Fibroblast of skin of back (primary cell): Measurements from ENCODE around the gene ID3.
A peak's percentile ranks its signal among the peaks of the same experiment; 100 is the strongest.
"Not testable (repeated sequence)": the region's sequence is repeated elsewhere in the genome, so short reads cannot be mapped to it uniquely, and the experiment has no call there.

Experiments used
- DNase-seq: peaks from one replicate; pipeline ENCODE4 v3.0.0-alpha.2; 2013

ID3 gene

DNA sequence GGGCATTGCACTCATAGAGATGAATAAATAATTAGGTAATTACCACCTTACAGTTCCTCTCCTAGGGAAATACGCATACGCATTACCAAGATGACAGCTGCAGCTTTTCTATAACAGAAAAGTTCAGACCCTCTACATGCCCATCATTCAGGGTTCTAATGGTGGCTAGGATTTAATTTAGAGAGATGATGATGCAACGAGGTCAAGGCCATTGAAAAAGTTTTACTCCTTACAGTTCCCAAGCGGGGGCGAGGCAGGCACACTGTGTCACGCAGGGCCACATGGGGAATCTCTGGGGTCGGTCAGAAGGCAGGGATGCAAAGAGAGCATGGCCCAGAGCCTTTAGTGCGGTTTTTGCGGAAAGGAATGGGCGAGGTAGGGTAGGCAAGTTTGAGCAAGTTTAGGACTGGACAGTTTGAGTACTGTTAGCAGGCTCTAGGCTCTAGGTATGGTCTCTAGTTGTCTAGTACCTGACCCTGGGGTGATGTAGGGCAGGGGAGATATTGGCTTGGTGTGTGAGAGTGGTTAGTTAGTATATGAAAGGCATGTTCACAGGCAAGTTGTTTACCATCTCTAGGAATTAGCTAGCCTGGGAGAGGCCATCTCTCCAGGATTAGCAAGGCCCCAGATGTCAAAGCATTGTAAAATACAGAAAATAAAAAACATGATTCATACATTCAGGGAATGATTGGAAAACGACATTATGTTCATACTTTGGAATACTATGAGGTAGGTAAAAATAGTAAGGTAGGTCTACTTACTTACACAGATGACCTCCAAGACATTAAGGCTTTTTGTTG lies 29.6 kb upstream of the ID3 start:
- no peak for DNase-seq

DNA sequence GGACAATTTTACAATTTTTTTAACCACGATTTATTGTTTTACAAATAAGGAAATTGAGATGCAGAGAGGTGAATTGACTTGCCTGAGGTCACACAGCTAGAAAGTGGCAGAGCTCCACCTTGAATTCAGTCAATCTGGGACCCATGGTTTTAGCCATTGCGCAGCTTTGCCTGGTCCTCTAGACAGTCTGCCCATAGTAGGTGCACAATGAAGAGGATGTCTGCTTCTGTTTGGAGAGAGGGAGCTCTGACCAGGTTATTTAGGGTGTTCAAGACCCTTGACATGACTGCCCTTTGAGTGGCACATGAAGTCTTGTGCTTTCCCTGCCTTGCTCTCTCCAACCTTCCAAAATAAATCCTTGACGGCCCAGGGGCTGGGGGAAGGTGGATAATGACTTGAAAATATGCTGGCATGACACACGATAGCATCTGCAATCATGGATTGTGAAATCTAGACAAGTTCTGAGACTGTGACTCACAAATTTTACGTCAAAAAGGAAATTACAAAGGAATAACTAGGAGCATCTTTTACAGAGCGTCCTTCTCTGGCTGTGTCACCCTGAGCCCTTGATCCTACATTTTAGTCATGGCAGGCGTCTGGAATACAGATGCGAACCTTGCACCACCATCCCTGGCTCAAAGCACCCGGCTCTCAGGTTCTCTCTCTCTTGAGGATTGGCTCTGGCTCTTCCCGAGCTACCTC lies 26.2 kb upstream of the ID3 start:
- DNase-seq = peak; percentile 98

DNA sequence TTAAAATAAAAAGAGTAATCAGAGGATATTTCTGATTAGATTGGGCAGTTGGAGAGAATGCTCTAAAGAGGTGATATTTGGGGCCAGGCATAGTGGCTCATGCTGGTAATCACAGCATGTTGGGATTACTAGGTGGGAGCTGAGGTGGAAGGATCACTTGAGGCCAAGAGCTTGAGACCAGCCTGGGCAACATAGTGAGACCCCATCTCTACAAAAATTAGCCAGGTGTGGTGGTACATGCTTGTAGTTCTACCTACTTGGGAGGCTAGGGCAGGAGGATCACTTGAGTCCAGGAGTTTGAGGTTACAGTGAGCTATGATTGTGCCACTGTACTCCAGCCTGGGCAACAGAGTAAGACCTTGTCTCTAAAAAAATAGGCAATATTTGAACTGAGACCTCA lies 24.4 kb upstream of the ID3 start:
- DNase-seq = not testable (repeated sequence)

DNA sequence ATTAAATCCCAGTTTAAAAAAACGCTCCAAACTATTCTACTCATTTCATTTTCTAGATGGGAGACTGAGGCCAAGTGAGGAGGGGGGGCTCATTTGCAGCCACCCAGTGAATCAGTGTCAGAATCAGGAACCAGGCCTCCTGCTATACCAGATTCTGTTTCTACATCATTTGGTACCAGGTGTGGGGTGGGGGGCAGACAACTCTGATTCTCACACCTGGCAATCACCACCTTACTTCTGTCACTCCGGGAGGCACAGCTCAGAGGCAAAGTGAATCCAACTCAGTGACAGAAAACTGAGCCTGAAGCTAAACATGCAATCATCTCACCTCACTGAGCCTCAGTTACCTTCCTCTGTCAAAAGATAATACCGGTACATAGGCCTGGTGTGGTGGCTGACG lies 23.5 kb upstream of the ID3 start:
- no peak for DNase-seq

DNA sequence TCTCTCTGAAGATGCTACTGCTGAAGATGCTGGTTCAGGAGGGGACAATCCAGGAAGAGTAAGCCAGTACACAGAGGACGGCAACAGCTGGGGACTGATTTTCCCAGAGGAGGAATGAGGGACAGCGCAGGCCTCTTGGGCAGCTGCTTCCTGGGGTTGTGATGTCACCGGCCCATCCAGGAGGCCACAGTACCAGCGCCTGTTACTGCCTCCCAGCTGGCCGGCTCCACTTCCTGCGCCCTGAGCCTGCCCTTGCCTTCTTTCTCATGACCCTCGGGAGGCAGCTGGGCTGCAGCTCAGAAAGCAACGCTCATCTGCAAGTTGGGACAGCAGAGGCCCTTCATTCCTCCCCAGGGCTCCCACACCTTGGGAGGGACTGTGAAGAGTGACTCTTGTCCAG lies 21.9 kb upstream of the ID3 start:
- peak; percentile 53 for DNase-seq

DNA sequence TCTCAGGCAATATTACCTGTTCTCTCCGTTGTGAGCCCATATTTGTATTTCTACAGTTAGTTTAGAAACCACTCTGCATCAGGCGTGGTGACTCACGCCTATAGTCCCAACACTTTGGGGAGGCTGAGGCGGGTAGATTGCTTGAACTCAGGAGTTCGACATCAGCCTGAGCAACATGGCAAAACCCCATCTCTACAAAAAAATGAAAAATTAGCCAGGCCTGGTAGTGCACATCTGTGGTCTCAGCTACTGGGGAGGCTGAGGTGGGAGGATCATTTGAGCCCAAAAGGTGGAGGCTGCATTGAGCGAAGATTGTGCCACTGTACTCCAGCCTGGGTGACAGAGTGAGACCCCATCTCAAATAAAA lies 19.7 kb upstream of the ID3 start:
- no peak for DNase-seq

DNA sequence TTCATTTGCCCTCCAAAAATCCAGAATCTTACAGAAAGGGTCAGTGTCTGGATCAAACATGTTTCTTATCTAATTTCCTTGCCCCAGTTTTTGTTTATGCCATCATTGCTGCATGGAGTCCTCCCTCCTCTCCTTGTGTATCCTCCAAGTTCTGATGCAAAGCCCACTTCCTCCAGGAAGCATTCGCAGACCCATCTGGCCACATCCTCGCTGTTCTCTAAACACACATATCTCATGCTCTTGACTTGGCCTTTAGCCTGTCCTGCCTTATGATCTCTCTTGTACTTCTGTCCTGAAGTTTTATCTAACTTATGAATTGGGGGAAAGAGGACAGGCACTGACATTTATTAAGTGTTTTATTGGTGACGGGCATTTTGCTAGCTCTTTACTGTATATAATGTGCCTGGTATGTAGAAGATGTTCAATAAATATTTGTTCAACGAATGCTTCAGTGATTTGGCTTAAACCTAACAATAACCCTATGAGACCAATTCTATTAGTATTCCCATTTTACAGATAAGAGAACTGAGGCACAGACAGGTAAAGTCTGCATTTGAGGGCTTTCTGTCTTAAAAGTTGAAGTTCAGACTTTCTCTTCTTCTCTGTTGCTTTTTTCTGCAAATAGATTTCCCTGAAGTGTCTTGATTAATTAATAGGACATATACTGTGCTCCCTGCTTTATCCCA lies 19.2 kb upstream of the ID3 start:
- DNase-seq = no peak

DNA sequence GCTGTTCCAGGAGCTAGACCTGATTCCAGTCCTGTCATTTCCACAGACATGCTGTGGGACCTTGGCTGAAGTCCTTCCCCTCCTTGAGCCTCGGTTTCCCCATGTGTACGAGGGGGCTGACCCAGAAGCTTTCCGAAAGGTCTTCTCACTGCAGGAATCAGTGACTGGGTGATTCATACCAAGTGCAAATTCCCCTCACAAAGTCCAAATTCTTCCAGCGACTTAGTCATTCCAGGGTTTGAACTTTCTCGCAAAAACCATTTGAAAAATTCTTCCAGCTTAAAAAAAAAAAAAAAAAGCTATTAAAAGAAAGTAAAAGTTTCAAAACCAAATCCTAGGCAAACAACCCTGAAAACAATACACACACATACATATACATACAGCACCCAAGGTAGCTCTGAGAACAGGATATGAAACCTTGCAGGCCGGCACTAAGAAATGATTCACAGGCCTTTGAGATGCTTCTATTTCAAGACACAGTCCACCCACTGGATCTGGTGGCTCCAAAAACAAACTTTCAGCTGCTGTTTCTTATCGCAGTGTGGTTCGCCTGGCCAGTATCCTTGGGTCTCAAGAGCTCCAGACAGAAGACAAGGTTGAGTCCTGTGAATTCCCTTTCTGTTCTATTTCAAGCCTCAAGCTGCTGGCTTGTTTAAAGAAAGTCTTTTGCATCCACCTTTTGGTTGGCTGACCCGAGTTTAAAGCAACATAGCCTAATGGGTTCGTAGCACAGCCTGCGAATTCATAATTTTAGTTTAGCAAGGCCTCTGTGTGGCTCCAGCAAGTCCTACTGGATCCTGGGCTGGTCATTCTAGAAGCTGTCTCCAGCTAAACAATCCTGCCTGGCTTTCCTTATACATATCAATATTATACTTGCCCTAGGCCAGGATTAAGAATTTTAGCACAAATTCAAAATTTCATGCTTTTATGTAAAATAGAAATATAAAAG lies 18.0 kb upstream of the ID3 start:
- DNase-seq = peak; percentile 93

DNA sequence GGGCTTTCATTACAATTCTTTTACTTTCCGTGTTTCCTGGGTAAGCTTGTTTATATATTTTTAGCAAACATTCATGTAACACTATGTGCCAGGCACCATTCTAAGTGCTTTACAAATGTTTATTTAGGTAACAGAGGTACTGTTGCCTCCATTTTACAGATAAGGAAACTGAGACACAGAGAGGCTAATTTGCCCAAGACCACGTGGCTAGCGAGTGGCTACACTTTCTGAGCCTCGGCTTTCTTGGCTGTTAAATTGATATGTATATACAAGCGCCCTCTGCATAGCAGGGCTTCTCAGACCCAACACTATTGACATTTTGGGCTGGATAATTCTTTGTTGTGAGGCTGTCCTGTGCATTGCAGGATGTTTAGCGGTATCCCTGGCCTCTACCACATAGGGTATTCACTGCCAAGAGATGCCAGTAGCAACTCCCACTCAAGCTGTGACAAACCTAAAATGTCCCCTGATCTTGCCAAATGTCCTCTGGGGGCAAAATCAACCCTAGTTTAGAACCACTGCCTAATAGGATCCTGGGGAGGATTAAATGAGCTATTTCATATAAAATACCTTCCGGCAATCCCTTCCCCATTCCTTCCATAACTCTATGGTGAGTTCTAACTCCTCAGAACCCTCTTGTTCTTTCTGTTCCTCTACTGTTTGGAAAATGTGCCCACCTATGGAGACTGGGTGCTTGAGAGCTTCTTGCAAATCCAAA lies 17.2 kb upstream of the ID3 start:
- DNase-seq = peak; percentile 74

DNA sequence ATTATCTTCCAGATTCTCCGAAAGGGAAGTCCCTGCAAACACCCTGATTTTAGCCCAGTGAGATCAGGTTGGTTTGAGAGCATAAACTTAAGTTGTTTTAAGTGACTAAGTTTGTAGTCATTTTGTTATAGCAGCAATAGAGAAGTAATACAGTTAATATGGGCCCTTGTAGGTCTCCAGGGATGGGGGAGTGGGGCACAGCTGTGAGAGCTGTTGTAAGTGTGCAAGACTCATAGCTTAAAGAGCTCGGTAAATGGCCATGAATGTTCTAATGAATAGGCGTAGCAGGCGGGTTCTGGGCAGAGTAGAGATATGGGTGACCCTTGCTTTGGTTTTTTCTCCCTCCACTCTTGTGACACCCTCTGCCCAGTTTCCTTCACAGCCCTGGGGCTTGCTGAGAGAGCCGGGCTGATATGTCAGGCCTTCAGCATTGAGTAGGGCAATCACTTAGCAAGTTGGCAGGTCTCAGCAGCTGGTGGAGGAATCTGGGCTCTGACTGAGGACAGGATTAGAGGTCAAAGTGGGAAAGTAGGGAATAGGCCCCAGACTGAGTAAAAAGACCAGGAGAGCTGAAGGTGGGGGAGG lies 16.0 kb upstream of the ID3 start:
- peak; percentile 38 for DNase-seq

DNA sequence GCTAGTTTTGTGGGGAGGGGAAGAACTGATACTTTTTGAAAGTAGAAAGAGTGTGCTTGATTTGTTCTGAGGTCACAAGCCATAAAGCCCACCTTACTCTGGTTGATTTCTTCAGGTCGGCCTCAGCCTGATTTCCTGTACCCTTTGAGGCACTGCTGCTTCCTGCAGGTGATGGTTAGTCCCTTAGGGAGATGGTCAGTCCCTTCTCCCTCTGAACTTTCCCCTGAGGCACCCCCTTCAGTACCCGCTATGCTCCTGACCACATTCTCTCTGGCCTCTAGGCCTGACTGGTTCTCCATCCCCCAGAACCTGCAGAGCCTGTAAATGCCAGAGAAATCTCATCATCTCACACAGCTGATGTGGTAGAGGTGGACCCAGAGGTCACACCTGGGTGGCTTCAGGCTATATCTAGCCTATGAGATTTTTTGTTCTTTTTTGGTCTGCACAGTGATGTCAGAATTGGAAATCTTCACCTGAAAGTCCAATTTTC lies 15.0 kb upstream of the ID3 start:
- DNase-seq = no peak

DNA sequence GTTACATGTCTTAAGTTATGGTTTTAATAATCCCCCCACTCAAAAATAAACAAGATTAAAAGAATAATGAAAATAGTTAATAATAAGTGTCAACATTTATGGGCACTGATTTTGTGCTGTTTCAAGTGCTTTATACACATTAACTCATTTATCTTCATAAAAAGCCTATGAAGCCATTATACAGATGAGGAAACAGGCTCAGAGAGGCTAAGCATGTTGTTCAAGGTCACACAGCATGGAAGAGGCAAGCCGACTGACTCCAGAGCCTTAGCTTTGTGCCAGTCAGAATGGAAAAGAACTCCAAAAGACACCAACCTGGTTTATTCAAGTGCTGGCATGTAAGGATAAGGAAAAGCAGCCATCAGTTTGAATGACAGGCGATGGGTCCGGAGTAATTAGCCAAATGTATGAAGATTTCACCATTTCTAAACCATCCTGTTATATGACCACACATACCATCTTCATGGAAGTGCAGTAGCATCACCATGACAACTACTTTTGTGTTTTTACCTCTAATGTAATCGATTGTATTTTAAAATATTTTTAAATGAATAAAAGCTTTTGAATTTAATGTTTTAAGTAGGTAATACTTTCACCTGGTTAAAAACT lies 14.4 kb upstream of the ID3 start:
- DNase-seq = no peak

DNA sequence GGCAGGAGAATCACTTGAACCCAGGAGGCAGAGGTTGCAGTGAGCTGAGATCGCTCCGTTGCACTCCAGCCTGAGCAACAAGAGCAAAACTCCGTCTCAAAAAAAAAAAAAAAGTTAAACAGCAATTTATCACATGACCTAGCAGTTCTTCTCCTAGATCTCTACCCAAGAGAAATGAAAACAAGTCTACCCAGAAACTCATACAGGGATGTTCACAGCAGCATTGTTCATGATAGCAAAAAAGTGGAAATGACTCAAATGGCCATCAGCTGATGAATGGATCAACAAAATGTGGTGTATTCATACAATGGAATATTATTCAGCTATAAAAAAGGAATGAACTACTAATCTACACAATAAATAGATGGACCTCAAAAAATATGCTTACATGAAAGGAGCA lies 12.2 kb upstream of the ID3 start:
- no peak for DNase-seq

DNA sequence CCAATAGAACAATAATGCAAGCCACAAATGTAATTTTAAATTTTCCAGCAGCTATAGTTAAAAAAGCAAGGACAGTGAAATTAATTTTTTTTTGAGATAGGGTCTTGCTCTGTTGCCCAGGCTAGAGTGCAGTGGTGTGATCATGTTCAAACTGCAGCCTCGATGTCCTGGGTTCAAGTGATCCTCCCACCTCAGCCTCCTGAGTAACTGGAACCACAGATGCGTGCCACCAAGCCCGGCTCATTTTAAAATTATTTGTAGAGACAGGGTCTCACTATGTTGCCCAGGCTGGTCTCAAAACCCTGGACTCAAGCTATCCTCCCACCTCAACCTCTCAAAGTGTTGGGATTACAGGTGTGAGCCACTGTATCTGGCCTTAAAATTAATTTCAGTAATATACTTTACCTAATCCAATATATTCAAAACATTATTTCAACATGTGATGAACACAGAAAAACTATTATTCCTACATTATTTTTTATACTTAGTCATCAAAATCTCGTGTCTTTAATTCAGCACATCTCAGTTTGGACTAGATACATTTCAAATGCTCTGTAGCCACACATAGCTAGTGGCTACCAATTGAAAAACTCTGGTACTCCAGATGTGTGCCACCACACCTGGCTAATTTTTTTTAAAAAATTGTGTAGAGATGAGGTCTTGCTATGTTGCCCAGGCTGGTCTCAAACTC lies 10.8 kb upstream of the ID3 start:
- DNase-seq = no peak

DNA sequence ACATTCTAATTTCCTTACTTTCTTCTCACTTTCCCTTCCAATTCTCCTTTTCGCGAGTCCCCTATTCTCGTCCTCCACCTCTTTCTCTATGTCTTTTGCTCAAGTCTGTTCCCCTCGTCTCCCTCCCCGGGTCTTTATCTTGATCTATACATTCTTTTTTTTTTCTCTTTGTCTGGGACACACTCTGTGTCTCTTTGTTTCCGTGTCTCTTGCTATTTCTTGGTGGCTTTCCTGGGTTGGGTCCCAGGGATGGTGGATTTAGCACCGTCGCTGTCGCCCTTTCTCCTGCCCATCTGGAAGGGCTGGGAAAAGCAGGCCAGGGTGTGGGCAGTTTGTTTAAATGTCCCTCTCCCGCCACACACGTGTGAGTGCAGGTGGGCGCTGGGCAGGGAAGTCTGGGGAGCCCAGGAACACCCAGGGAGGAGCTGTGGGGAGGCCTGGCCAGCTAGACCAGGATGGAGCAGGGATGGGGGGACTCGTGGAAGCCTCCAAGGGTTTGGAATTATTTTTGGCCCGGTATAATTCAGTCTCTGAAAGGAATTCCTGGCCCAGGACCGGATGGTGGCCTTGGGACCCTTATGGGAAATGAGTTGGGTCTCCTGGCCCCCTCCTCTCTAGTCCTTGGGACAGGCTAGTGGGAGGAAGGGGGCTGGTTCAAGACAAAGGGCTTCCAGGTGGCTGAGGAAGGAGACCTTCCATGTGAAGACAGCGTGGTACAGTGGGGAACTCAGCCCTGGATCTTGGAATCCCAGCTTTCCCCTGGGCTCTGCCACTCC lies 9.5 kb upstream of the ID3 start:
- no peak for DNase-seq

DNA sequence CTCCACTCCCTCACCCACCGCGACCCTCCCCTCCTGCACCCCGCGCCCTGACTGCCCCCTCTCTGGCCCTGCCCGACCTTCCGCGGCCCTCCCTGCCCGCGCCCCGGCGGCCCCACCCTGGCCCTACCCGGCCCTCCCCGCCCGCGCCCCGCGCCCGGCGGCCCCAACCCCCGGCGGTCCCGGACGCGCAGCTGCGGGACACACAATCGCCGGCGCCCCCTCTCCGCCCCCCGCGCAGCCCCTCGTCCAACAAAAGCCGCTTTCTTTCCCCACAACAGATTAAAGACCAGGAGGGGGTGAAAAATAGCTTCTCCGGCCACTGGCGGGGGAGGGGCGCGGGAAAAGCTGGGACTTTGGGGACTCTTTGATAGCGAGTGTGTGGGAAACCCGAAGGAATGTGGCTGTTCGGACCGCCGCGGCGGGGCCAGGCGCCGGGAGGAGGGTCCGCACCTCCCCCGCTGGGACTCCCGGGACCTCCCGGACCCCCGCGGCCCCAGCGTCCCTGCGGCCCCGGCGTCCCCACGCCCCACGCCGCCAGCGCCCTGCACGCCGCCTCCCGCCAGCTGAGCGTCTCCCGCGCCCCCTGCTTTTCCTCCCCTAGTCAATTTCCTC lies 8.8 kb upstream of the ID3 start:
- DNase-seq = peak; percentile 53

DNA sequence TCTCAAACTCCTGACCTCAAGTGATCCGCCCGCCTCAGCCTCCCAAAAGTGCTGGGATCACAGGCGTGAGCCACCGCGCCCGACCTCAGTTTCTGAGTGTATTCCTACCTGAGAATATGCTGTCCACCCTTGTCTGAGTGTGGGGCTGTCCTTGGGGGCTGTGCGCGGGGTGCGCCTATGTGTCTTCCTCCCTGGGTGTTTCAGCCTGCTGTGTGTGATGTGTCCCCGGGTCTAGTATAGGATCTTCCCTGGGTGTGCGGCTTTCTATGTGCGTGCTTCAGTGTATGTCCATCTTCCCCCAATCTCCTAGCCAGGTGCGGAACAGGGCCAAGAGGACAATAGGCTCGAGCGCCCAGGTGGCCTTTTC lies 8.3 kb upstream of the ID3 start:
- DNase-seq = no peak

DNA sequence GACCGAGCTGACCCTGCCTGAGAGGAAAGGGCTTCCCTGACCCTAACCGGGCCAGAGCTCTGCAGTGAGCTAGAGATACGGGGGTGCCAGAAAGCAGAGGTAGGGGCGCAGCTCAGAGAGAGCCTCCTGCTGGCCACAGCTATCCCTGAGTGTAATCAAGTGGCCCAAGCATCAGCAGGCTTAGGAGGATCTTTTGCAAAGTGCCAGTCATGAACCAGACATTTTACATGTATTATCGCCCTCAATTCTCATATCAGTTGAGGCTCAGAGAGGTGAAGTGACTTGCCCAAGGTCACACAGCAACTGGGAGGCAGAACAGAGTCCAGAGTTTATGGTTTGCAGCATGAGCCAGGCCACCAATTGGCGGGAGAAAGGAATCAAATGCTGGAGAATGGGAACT lies 7.0 kb upstream of the ID3 start:
- no peak for DNase-seq

DNA sequence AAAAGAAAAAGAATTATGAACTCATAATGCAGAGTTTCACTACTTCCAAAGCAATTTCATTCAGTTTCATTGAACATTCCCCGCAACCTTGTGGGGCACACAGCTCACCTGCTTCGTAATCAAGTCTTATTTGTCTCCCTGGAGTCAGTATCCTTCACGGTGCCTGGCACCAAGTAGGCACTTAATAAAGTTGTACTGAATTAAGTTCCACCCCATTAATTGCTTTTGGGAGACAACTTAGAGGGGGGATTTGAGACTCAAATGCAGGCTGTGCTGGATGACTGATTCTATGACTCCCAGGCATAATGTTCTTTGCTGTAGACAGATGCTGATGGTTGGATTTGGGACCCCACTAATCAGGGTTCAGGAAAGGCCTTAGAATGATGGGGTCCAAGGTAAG lies 6.5 kb upstream of the ID3 start:
- no peak for DNase-seq
